SH-SY5Y (cell line): Measurements from ENCODE around the gene CNOT11.

Source experiments
- GATA2 ChIP-seq: IDR thresholded peaks from 2 replicates; pipeline ENCODE4 v1.6.1; 2011; ENCODE audit warnings: mild to moderate bottlenecking, low read depth, low read length
- GATA3 ChIP-seq: IDR thresholded peaks from 2 replicates; pipeline ENCODE4 v1.6.1; 2011; ENCODE audit warnings: low read depth, mild to moderate bottlenecking, low read length, moderate library complexity

- no peak for TF ChIP-seq GATA2
- no peak for TF ChIP-seq GATA3
Measured at GRCh38 chr2:101277111-101277510, 24.4 kb downstream of the CNOT11 start.
